Activated T-helper 1 cell treated with anti-CD3 and anti-CD28 coated beads, Interleukin-12 subunit alpha, Interleukin-12 subunit beta, Interleukin-2, Interleukin-4 antibody, amounts not matched to agents 30 ng/mL and 10 ng/mL and 1 ng/mL, durations not matched to agents 14 hours and 24 hours and 36 hours (primary cell): Measurements from ENCODE around the gene CBY2. TPM values are rescaled to one million over a fixed set of nuclear protein-coding genes. Genes with fewer than 3 reads are reported as not detected.
A peak's percentile ranks its signal among the peaks of the same experiment; 100 is the strongest.

ENCODE experiments used
- DNase-seq: peaks from one replicate; pipeline ENCODE4 v3.0.0; 2021; ENCODE audit warnings: low spot score
- H3K27ac Mint-ChIP-seq: one replicate; pipeline ENCODE4 v1.8.0; 2021; ENCODE audit warnings: mild to moderate bottlenecking, mixed read lengths
- H3K27me3 Mint-ChIP-seq: one replicate; pipeline ENCODE4 v1.8.0; 2022; ENCODE audit warnings: mild to moderate bottlenecking, moderate library complexity, mixed read lengths; ENCODE audit not compliant: insufficient read depth
- H3K36me3 Mint-ChIP-seq: one replicate; pipeline ENCODE4 v1.8.0; 2021; ENCODE audit warnings: low read depth, mixed read lengths
- H3K4me1 Mint-ChIP-seq: one replicate; pipeline ENCODE4 v1.8.0; 2021; ENCODE audit warnings: low read depth, mixed read lengths
- H3K4me3 Mint-ChIP-seq: one replicate; pipeline ENCODE4 v1.8.0; 2021; ENCODE audit warnings: mild to moderate bottlenecking, moderate library complexity, mixed read lengths
- H3K9me3 Mint-ChIP-seq: one replicate; pipeline ENCODE4 v1.8.0; 2021; ENCODE audit warnings: mixed read lengths
- intact Hi-C: fragments of 100-400 bp; cut with micrococcal nuclease; formaldehyde crosslinking; loops from one replicate; pipeline ENCODE4 v1.15.1; 2024
- total RNA-seq: library from RNA; stranded (reverse); gene quantifications from 2 replicates; pipeline ENCODE4 v1.2.3, GENCODE V29; 2022

CBY2 gene
- total RNA-seq, 1 donor from 2014 or later = not detected

GRCh38 chr13:45682494-45683008, 19.6 kb upstream of the CBY2 start:
- Mint-ChIP-seq H3K4me3 (no peak overlapping the region), H3K27ac (no peak overlapping the region), H3K4me1 (no peaks in the 10 kb centered on the region), H3K27me3 (peaks cover 5% of the 10 kb centered on the region), H3K9me3 (no peaks in the 10 kb centered on the region), H3K36me3 (no peaks in the 10 kb centered on the region)
- intact Hi-C loops = no loop called here
- DNase-seq = no peak

- intact Hi-C loops = no loop called here
- Mint-ChIP-seq H3K9me3 (no peaks in the 10 kb centered on the region), H3K27ac (no peak overlapping the region), H3K27me3 (peaks cover 4% of the 10 kb centered on the region), H3K36me3 (no peaks in the 10 kb centered on the region), H3K4me1 (no peaks in the 10 kb centered on the region), H3K4me3 (no peak overlapping the region)
- DNase-seq = no peak
Measured at GRCh38 chr13:45683701-45684100, 18.4 kb upstream of the CBY2 start.

GRCh38 chr13:45688577-45688976, 13.5 kb upstream of the CBY2 start:
- Mint-ChIP-seq H3K27ac (no peak overlapping the region), H3K9me3 (peaks cover 5% of the 10 kb centered on the region), H3K27me3 (no peaks in the 10 kb centered on the region), H3K4me3 (no peak overlapping the region), H3K4me1 (no peaks in the 10 kb centered on the region), H3K36me3 (no peaks in the 10 kb centered on the region)
- intact Hi-C loops = no loop called here
- DNase-seq = no peak

DNA sequence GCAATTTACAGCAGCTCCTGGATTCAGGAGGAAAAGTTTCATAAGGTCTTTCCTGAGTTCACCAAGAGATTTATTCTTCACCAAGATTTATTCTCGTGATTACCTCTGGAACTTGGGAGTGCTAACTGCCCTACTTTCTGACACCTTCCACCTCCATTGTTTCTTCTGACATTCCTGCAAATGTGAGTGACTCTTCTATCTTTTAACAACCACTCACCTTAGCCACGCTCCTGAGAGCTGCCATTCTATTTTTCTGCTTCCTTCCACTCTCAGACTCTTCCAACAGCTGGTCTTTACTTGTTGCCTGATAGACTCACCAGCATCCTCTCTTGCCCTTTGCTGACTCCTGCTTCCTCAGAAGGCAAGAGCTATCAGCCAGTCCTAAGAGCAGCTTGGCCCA, 11.5 kb upstream of the CBY2 start:
- no peak overlapping the region for H3K4me3 Mint-ChIP-seq
- no peaks in the 10 kb centered on the region for H3K27me3 Mint-ChIP-seq
- intact Hi-C loops = no loop called here
- no peaks in the 10 kb centered on the region for H3K36me3 Mint-ChIP-seq
- DNase-seq = no peak
- H3K4me1 Mint-ChIP-seq = no peaks in the 10 kb centered on the region
- H3K9me3 Mint-ChIP-seq = peaks cover 5% of the 10 kb centered on the region
- no peak overlapping the region for H3K27ac Mint-ChIP-seq

- H3K36me3 Mint-ChIP-seq = no peaks in the 10 kb centered on the region
- H3K9me3 Mint-ChIP-seq = peaks cover 5% of the 10 kb centered on the region
- intact Hi-C loops = no loop called here
- no peak overlapping the region for H3K4me3 Mint-ChIP-seq
- no peak for DNase-seq
- H3K27me3 Mint-ChIP-seq = no peaks in the 10 kb centered on the region
- no peak overlapping the region for H3K27ac Mint-ChIP-seq
- no peaks in the 10 kb centered on the region for H3K4me1 Mint-ChIP-seq
Measured at GRCh38 chr13:45691251-45691650, 10.9 kb upstream of the CBY2 start.

GRCh38 chr13:45691667-45692066, 10.5 kb upstream of the CBY2 start:
- peaks cover 5% of the 10 kb centered on the region for H3K9me3 Mint-ChIP-seq
- no peak overlapping the region for H3K27ac Mint-ChIP-seq
- intact Hi-C loops = no loop called here
- no peaks in the 10 kb centered on the region for H3K4me1 Mint-ChIP-seq
- no peak overlapping the region for H3K4me3 Mint-ChIP-seq
- no peaks in the 10 kb centered on the region for H3K36me3 Mint-ChIP-seq
- no peak for DNase-seq
- no peaks in the 10 kb centered on the region for H3K27me3 Mint-ChIP-seq

DNA sequence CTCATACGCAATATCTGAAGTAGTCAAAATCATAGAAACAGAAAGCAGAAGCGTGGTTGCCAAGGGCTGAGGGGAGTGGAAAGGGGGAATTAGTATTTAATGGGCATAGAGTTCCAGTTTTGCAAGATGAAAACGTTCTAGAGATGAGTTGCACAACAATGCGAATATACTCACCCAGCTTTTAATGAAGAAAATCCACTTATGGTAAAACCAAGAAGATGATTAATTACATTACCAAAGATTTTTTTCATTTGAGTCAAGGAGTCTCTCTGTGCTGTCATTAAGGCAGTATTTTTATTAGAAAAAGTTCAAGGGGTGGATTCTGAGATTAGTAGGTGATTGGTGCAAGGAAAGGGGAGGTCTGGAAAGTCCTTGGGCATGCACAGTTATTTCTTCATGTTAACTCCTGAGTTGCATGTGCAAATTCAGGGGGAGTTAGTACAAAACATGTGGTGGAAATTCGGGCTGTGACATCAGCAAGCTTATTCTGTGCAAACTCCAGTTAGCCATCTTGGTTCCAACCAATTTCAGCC, 6.9 kb upstream of the CBY2 start:
- no peak for DNase-seq
- H3K27me3 Mint-ChIP-seq = no peaks in the 10 kb centered on the region
- intact Hi-C loops = no loop called here
- no peak overlapping the region for H3K4me3 Mint-ChIP-seq
- no peaks in the 10 kb centered on the region for H3K4me1 Mint-ChIP-seq
- H3K27ac Mint-ChIP-seq = peak overlapping the region; percentile 5
- peaks cover 5% of the 10 kb centered on the region for H3K9me3 Mint-ChIP-seq
- no peaks in the 10 kb centered on the region for H3K36me3 Mint-ChIP-seq

DNA sequence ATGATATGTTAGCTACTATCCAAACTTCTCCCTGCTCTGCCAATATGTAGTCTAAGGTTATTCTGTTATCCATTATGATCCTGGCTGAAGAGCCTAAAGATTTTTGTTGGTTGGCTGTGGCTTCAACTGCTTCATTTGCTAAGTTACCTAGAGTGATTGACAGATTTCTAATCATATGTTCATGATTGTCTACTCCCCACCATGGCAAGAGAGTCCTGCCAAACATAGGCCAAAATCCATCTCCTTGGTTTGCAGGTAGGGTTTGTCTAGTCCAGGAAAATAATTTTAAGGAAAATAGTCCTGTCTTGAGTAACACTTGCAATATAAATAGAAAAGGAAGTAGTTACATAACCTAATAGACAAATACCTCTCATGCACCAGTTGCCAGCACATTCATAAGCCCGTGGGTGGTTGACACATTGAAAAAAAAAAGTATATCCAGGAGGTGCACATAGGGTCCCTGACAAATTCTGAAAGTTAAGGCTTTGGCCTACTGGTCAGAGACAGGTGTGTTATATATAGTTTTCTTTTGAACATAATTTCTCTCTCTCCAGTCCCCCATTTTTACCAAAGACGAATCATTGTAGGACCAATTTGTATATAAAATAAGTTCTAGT, 5.4 kb upstream of the CBY2 start:
- intact Hi-C loops = no loop called here
- Mint-ChIP-seq H3K4me3 (no peak overlapping the region), H3K27me3 (peaks cover under 1% of the 10 kb centered on the region), H3K36me3 (no peaks in the 10 kb centered on the region), H3K4me1 (peaks cover 8% of the 10 kb centered on the region), H3K27ac (no peak overlapping the region), H3K9me3 (peaks cover 2% of the 10 kb centered on the region)
- no peak for DNase-seq

DNA sequence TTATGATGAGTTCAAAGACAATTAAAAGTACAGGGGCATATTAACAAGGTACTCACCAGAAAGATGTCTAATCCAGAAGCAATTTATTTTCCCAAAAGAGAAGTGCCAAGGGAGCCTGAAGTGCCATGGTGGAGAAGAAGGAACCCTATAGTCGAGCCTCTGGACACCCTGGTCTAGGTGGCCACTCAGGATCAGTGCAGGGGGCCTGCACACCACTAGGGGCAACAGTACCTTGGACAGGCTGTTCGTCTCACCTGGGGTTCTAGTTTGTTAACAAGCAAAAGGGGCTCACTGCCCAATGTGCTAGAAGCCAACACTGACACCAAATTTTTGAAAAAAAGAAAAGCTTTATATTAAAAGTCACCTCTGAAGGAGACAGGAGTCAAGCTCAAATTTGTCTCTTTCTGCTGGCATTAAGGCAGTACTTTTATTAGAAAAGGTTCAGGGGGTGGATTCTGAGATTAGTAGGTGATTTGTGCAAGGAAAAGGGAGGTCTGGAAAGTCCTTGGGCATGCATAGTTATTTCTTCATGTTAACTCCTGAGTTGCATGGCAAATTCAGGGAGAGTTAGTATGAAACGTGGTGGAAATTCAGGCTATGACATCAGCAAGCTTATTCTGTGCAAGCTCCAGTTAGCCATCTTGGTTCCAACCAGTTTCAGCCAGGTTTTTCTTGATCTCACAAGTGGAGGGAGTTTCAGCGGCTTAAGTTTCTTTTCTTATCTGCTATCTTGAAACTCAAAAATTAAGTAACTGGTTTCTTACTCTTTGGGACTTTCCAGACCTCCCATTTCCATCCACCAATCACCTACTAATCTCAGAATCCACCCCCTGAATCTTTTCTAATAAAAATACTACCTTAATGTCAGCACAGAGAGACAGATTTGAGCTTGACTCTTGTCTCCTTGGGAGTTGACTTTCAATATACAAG, 884 bp upstream of the CBY2 start:
- Mint-ChIP-seq H3K9me3 (no peaks in the 10 kb centered on the region), H3K4me3 (no peak overlapping the region), H3K27ac (peak overlapping the region; percentile 59), H3K36me3 (no peaks in the 10 kb centered on the region), H3K27me3 (peaks cover 2% of the 10 kb centered on the region), H3K4me1 (peaks cover 12% of the 10 kb centered on the region)
- intact Hi-C loops = no loop called here
- no peak for DNase-seq

GRCh38 chr13:45702869-45703391, 810 bp downstream of the CBY2 start:
- peaks cover 12% of the 10 kb centered on the region for H3K4me1 Mint-ChIP-seq
- no peak overlapping the region for H3K4me3 Mint-ChIP-seq
- no peaks in the 10 kb centered on the region for H3K9me3 Mint-ChIP-seq
- H3K27me3 Mint-ChIP-seq = peaks cover 2% of the 10 kb centered on the region
- intact Hi-C loops = no loop called here
- no peak for DNase-seq
- H3K36me3 Mint-ChIP-seq = no peaks in the 10 kb centered on the region
- no peak overlapping the region for H3K27ac Mint-ChIP-seq

DNA sequence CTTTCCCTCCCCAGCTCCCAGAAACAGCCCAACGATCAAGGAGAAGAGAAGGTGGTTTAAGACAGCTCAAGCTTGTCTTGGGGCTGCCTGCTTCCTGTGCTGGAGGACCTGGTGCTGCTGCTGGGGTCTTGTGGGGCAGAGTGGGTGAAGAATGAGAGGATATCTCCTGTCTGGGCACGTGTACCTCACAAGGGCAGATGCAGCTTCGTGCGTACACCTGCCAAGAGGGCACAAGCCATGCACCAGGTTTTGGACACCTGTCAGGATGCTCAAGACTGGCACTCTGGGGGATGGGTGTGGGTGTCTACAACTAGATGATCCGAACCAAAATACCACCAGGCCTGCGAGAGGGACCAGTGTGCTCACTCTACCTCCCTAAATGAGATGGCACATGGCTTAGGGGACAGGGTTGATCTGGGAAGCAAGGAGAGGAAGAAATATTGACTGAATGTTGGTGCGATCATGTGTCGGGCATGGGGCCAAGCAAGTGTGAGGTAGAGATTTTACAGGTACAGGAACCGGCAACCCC, 2.2 kb downstream of the CBY2 start:
- Mint-ChIP-seq H3K27ac (no peak overlapping the region), H3K36me3 (no peaks in the 10 kb centered on the region), H3K9me3 (no peaks in the 10 kb centered on the region), H3K4me1 (peaks cover 12% of the 10 kb centered on the region), H3K27me3 (peaks cover 2% of the 10 kb centered on the region), H3K4me3 (no peak overlapping the region)
- intact Hi-C loops = no loop called here
- no peak for DNase-seq

- H3K4me3 Mint-ChIP-seq = no peak overlapping the region
- intact Hi-C loops = no loop called here
- peaks cover 12% of the 10 kb centered on the region for H3K4me1 Mint-ChIP-seq
- H3K27ac Mint-ChIP-seq = no peak overlapping the region
- no peak for DNase-seq
- peaks cover 2% of the 10 kb centered on the region for H3K27me3 Mint-ChIP-seq
- H3K9me3 Mint-ChIP-seq = no peaks in the 10 kb centered on the region
- H3K36me3 Mint-ChIP-seq = no peaks in the 10 kb centered on the region
Measured at GRCh38 chr13:45704854-45705695, 3.0 kb downstream of the CBY2 start.
